HEK293 (cell line): ENCODE results near the gene EHMT1.

Experiments used
- CTCF ChIA-PET: fragments of 350-600 bp; formaldehyde crosslinking; extraction: SDS; loops from one replicate; lab custom pipeline; 2021; ENCODE audit warnings: antibody characterized with exemption; lab: Yijun Ruan, JAX
- POLR2A ChIA-PET: fragments of 300-600 bp; formaldehyde crosslinking; extraction: SDS; loops from one replicate; lab custom pipeline; 2020; ENCODE audit warnings: antibody characterized with exemption, inconsistent platforms; lab: Yijun Ruan, JAX
- H3K27ac ChIP-seq: fragments of 200-500 bp; sonication (Bioruptor generic); 2 replicates; pipeline ENCODE4 v1.5.1; 2014; ENCODE audit warnings: low read depth, low read length, control low read depth, inconsistent platforms; ENCODE audit errors: extremely low read depth
- H3K36me3 ChIP-seq, 2 experiments: fragments of 200-500 bp in 1 of 2; sonication (Bioruptor generic) in 1 of 2; 1 replicate in 1 of 2; 2 replicates in 1 of 2; pipeline ENCODE4 v1.5.1; 2014 to 2017; ENCODE audit warnings: inconsistent platforms in 2 of 2, low read length in 2 of 2; ENCODE audit not compliant: control insufficient read depth in 2 of 2, insufficient read depth in 1 of 2
- H3K4me1 ChIP-seq: fragments of 200-500 bp; sonication (Bioruptor generic); 2 replicates; pipeline ENCODE4 v1.5.1; 2014; ENCODE audit warnings: mild to moderate bottlenecking, low read length, inconsistent platforms; ENCODE audit not compliant: control insufficient read depth, insufficient read depth
- H3K4me3 ChIP-seq: 2 replicates; pipeline ENCODE4 v1.5.1; 2011; ENCODE audit warnings: low read depth, mild to moderate bottlenecking, control low read depth, low read length, moderate library complexity
- H3K9me3 ChIP-seq: fragments of 200-500 bp; sonication (Bioruptor generic); 2 replicates; pipeline ENCODE4 v1.5.1; 2014; ENCODE audit warnings: low read depth, low read length, inconsistent platforms; ENCODE audit not compliant: control insufficient read depth, insufficient read depth
- GFI1B ChIP-seq: fragments of 450-650 bp; formaldehyde crosslinking; IDR thresholded peaks from 2 replicates; pipeline ENCODE4 v1.5.1; 2016; ENCODE audit warnings: missing biosample characterization, missing genetic modification characterization
- KLF8 ChIP-seq: fragments of 450-650 bp; formaldehyde crosslinking; IDR thresholded peaks from 2 replicates; pipeline ENCODE4 v1.5.1; 2016; ENCODE audit warnings: missing biosample characterization, missing genetic modification characterization
- KLF9 ChIP-seq: fragments of 450-650 bp; formaldehyde crosslinking; IDR thresholded peaks from 2 replicates; pipeline ENCODE4 v1.5.1; 2016; ENCODE audit warnings: missing biosample characterization, missing genetic modification characterization, low read depth
- MEIS1 ChIP-seq: sonication (generic); formaldehyde crosslinking; IDR thresholded peaks from 2 replicates; pipeline ENCODE4 v1.8.1; 2022; ENCODE audit warnings: missing genetic modification reagents, mild to moderate bottlenecking, borderline replicate concordance
- OVOL3 ChIP-seq: fragments of 450-650 bp; formaldehyde crosslinking; IDR thresholded peaks from 2 replicates; pipeline ENCODE4 v1.5.1; 2016; ENCODE audit warnings: missing biosample characterization, missing genetic modification characterization
- REPIN1 ChIP-seq: fragments of 450-650 bp; formaldehyde crosslinking; IDR thresholded peaks from 2 replicates; pipeline ENCODE4 v1.5.1; 2017; ENCODE audit warnings: missing biosample characterization, missing genetic modification characterization, low read depth
- REST ChIP-seq: fragments of 450-650 bp; formaldehyde crosslinking; IDR thresholded peaks from 2 replicates; pipeline ENCODE4 v1.5.1; 2016; ENCODE audit warnings: missing biosample characterization, missing genetic modification characterization
- SCRT2 ChIP-seq: fragments of 450-650 bp; formaldehyde crosslinking; IDR thresholded peaks from 2 replicates; pipeline ENCODE4 v1.5.1; 2016; ENCODE audit warnings: missing biosample characterization, missing genetic modification characterization
- ZFP37 ChIP-seq: fragments of 450-650 bp; formaldehyde crosslinking; IDR thresholded peaks from 2 replicates; pipeline ENCODE4 v1.5.1; 2016; ENCODE audit warnings: missing biosample characterization, missing genetic modification characterization
- ZFP69B ChIP-seq: fragments of 450-650 bp; formaldehyde crosslinking; IDR thresholded peaks from 2 replicates; pipeline ENCODE4 v1.5.1; 2016; ENCODE audit warnings: missing biosample characterization, missing genetic modification characterization
- ZNF10 ChIP-seq: fragments of 450-650 bp; formaldehyde crosslinking; IDR thresholded peaks from 2 replicates; pipeline ENCODE4 v1.5.1; 2017; ENCODE audit warnings: missing biosample characterization, missing genetic modification characterization
- ZNF133 ChIP-seq: fragments of 450-650 bp; formaldehyde crosslinking; IDR thresholded peaks from 2 replicates; pipeline ENCODE4 v1.5.1; 2016; ENCODE audit warnings: missing biosample characterization, missing genetic modification characterization
- ZNF211 ChIP-seq: fragments of 450-650 bp; formaldehyde crosslinking; IDR thresholded peaks from 2 replicates; pipeline ENCODE4 v1.5.1; 2016; ENCODE audit warnings: low read depth, missing biosample characterization, missing genetic modification characterization
- ZNF514 ChIP-seq: fragments of 450-650 bp; formaldehyde crosslinking; IDR thresholded peaks from 2 replicates; pipeline ENCODE4 v1.5.1; 2016; ENCODE audit warnings: missing biosample characterization, missing genetic modification characterization
- ZNF558 ChIP-seq: fragments of 450-650 bp; formaldehyde crosslinking; IDR thresholded peaks from 2 replicates; pipeline ENCODE4 v1.5.1; 2016; ENCODE audit warnings: missing biosample characterization, missing genetic modification characterization
- ZNF561 ChIP-seq: fragments of 450-650 bp; IDR thresholded peaks from 2 replicates; pipeline ENCODE4 v1.5.1; 2018; ENCODE audit warnings: missing biosample characterization, missing genetic modification characterization, borderline replicate concordance
- ZNF571 ChIP-seq: fragments of 450-650 bp; formaldehyde crosslinking; IDR thresholded peaks from 2 replicates; pipeline ENCODE4 v1.5.0; 2017; ENCODE audit warnings: missing biosample characterization, missing genetic modification characterization
- ZNF585B ChIP-seq: fragments of 450-650 bp; formaldehyde crosslinking; IDR thresholded peaks from 2 replicates; pipeline ENCODE4 v1.5.1; 2016; ENCODE audit warnings: missing biosample characterization, missing genetic modification characterization
- ZNF777 ChIP-seq: fragments of 450-650 bp; formaldehyde crosslinking; IDR thresholded peaks from 2 replicates; pipeline ENCODE4 v1.5.1; 2017; ENCODE audit warnings: missing biosample characterization, missing genetic modification characterization, borderline replicate concordance
- ZSCAN23 ChIP-seq: fragments of 450-650 bp; formaldehyde crosslinking; IDR thresholded peaks from 2 replicates; pipeline ENCODE4 v1.5.1; 2016; ENCODE audit warnings: missing biosample characterization, missing genetic modification characterization
- TF ChIP-seq, protein P1 (sequence below): fragments of 450-650 bp; formaldehyde crosslinking; IDR thresholded peaks from 2 replicates; pipeline ENCODE4 v1.5.1; 2016; ENCODE audit warnings: missing biosample characterization, missing genetic modification characterization
- TF ChIP-seq, protein P2 (sequence below): fragments of 450-650 bp; formaldehyde crosslinking; IDR thresholded peaks from 2 replicates; pipeline ENCODE4 v1.5.1; 2016; ENCODE audit warnings: missing biosample characterization, missing genetic modification characterization, borderline replicate concordance

Gene EHMT1

DNA sequence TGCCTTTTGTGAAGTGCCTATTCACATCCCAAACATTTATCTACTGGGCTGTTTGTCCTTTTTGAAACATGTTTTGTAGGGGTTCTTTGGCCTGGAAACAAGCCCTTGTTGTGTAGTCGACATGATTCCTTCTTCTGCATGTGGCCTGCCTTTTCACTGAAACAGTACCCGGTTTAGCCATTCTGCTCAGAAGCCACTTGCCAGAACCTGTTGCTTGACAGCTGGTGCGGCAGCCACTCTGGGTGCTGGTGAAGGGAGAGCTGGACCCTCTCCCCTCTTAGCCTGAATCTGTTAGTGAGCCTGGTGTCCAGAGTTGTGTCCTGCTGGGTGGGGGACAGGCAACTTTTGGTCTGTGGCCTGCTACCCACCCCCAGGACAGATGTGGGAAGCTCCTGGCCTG is 129.9 kb downstream of the EHMT1 start:
- H3K36me3 ChIP-seq: peaks cover 0 to 56% of the 10 kb centered on the region in 2 experiments; a peak in 2 of 3 replicates
- TF ChIP-seq KLF8 (tag by site-specific recombination): no peak
- peak; percentile 77 for TF ChIP-seq SCRT2 (tag by site-specific recombination)
- TF ChIP-seq, all 188 proteins: peak for 1
- Histone ChIP-seq H3K9me3 (no peaks in the 10 kb centered on the region), H3K4me1 (no peaks in the 10 kb centered on the region), H3K27ac (no peak overlapping the region), H3K4me3 (no peak overlapping the region)
- CTCF ChIA-PET: interaction anchor here (0.7 to 1.2 kb wide), 2 partner anchors 17 to 19 kb away, joined by 3 read pairs; no protein-coding TSS in a partner anchor
- POLR2A ChIA-PET: no interaction called here

DNA sequence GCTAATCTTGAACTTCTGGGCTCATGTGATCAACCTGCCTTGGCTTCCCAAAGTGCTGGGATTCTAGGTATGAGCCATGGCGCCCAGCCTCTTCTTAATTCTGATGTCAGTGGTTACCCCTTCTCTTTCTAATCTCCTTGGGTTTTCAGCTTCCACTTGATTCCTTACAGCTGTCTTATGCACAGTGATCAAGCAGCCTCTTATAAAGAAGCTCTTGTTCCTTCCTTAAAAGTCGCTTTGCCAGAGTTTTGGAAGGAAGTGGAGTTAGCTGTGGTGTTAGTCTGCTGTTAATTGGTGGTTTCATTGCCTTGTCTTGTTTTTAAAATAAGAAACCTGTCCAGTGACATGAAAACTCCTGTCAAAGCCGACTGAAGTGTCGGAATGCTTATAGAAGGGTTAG is 130.7 kb downstream of the EHMT1 start:
- Histone ChIP-seq H3K27ac (no peak overlapping the region), H3K4me1 (no peaks in the 10 kb centered on the region), H3K36me3 (peaks cover 0 to 57% of the 10 kb centered on the region in 2 experiments; a peak in 2 of 3 replicates), H3K9me3 (no peaks in the 10 kb centered on the region), H3K4me3 (no peak overlapping the region)
- CTCF ChIA-PET: interaction anchor here (0.6 to 1.2 kb wide), 2 partner anchors 9 to 20 kb away, joined by 3 to 5 read pairs; no protein-coding TSS in a partner anchor
- no peak for TF ChIP-seq ZNF514 (tag by site-specific recombination)
- no peak for TF ChIP-seq OVOL3 (tag by site-specific recombination)
- no peak for TF ChIP-seq ZNF133 (tag by site-specific recombination)
- no peak for TF ChIP-seq ZNF211 (tag by site-specific recombination)
- TF ChIP-seq REPIN1: no peak
- TF ChIP-seq, protein P1, sequence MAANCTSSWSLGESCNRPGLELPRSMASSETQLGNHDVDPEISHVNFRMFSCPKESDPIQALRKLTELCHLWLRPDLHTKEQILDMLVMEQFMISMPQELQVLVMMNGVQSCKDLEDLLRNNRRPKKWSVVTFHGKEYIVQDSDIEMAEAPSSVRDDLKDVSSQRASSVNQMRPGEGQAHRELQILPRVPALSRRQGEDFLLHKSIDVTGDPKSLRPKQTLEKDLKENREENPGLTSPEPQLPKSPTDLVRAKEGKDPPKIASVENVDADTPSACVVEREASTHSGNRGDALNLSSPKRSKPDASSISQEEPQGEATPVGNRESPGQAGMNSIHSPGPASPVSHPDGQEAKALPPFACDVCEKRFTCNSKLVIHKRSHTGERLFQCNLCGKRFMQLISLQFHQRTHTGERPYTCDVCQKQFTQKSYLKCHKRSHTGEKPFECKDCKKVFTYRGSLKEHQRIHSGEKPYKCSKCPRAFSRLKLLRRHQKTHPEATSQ (tag by site-specific recombination): no peak
- TF ChIP-seq MEIS1 (CRISPR knock-in tag): no peak
- TF ChIP-seq REST (tag by site-specific recombination): no peak
- TF ChIP-seq ZNF571 (tag by site-specific recombination): no peak
- TF ChIP-seq, protein P2, sequence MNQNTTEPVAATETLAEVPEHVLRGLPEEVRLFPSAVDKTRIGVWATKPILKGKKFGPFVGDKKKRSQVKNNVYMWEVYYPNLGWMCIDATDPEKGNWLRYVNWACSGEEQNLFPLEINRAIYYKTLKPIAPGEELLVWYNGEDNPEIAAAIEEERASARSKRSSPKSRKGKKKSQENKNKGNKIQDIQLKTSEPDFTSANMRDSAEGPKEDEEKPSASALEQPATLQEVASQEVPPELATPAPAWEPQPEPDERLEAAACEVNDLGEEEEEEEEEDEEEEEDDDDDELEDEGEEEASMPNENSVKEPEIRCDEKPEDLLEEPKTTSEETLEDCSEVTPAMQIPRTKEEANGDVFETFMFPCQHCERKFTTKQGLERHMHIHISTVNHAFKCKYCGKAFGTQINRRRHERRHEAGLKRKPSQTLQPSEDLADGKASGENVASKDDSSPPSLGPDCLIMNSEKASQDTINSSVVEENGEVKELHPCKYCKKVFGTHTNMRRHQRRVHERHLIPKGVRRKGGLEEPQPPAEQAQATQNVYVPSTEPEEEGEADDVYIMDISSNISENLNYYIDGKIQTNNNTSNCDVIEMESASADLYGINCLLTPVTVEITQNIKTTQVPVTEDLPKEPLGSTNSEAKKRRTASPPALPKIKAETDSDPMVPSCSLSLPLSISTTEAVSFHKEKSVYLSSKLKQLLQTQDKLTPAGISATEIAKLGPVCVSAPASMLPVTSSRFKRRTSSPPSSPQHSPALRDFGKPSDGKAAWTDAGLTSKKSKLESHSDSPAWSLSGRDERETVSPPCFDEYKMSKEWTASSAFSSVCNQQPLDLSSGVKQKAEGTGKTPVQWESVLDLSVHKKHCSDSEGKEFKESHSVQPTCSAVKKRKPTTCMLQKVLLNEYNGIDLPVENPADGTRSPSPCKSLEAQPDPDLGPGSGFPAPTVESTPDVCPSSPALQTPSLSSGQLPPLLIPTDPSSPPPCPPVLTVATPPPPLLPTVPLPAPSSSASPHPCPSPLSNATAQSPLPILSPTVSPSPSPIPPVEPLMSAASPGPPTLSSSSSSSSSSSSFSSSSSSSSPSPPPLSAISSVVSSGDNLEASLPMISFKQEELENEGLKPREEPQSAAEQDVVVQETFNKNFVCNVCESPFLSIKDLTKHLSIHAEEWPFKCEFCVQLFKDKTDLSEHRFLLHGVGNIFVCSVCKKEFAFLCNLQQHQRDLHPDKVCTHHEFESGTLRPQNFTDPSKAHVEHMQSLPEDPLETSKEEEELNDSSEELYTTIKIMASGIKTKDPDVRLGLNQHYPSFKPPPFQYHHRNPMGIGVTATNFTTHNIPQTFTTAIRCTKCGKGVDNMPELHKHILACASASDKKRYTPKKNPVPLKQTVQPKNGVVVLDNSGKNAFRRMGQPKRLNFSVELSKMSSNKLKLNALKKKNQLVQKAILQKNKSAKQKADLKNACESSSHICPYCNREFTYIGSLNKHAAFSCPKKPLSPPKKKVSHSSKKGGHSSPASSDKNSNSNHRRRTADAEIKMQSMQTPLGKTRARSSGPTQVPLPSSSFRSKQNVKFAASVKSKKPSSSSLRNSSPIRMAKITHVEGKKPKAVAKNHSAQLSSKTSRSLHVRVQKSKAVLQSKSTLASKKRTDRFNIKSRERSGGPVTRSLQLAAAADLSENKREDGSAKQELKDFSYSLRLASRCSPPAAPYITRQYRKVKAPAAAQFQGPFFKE (tag by site-specific recombination): no peak
- no peak for TF ChIP-seq ZFP69B (tag by site-specific recombination)
- TF ChIP-seq ZNF561 (tag by site-specific recombination): no peak
- no peak for TF ChIP-seq ZSCAN23 (tag by site-specific recombination)
- no peak for TF ChIP-seq ZNF558
- no peak for TF ChIP-seq ZNF10 (tag by site-specific recombination)
- TF ChIP-seq ZNF585B: no peak
- TF ChIP-seq GFI1B (tag by site-specific recombination): no peak
- TF ChIP-seq KLF9 (tag by site-specific recombination): no peak
- no peak for TF ChIP-seq ZNF777
- TF ChIP-seq ZFP37 (tag by site-specific recombination): no peak
- POLR2A ChIA-PET: interaction anchor here (0.6 kb wide), 1 partner anchor 34 kb away, joined by 3 read pairs; no protein-coding TSS in a partner anchor
